HG03060 (cell line): ENCODE measurements around the gene MAPKBP1.
"Not testable (repeated sequence)": the region's sequence is repeated elsewhere in the genome, so short reads cannot be mapped to it uniquely, and the experiment has no call there.

Source experiments
- ATAC-seq: cut with Tn5 transposase; IDR thresholded peaks from one replicate; pipeline ENCODE4 v1.9.1; 2021; ENCODE audit warnings: low read depth, moderate number of reproducible peaks; ENCODE audit not compliant: unreplicated experiment

Gene MAPKBP1

DNA sequence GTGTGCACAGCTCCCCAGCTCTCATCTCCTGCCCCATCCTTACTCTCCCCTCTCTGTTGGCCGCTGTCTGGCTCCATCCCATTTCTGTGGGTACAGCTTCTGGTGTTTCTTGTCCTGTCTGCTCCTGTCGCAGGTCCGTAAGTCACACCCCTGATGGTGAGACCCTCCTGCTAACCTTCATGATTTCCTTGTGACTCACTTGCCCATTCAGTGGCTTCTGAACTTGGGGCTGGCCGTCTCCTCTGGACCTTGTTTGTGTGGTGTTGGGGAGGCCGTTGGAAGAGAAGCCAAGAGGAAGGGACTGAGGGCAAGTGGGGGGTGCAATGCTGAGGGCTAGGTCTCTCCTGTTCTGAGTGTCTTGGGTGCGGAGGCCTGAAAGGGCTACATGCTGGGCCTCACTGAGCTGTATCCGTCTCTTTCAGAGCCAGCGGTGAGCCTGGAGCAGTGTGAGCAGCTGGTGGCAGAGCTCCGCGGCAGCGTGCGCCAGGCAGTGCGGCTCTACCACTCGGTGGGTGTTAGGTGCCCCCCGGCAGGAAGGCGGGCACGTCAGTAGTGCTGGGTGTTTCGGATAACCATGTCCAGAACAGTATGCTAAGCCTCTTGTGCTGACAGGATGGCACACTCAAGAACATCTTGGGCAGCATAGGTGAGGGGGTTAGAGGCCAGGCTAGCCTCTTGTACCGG is 49.9 kb downstream of the MAPKBP1 start:
- no peak for ATAC-seq

DNA sequence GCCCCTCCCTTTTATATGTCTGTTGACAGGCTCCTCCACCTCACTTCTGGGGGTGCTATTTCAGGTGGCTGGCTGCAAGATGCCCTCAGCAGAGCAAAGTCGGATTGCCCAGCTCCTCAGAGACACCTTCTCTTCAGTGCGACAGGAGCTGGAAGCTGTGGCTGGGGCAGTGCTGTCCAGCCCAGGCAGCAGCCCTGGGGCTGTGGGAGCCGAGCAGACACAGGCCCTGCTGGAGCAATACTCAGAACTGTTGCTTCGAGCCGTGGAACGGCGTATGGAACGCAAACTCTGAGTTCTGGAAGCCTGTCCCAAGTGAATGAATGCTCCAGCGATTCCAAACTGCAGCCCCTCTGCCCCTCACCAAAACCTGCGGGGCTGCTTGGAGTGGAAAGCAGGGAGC is 50.9 kb downstream of the MAPKBP1 start:
- no peak for ATAC-seq

DNA sequence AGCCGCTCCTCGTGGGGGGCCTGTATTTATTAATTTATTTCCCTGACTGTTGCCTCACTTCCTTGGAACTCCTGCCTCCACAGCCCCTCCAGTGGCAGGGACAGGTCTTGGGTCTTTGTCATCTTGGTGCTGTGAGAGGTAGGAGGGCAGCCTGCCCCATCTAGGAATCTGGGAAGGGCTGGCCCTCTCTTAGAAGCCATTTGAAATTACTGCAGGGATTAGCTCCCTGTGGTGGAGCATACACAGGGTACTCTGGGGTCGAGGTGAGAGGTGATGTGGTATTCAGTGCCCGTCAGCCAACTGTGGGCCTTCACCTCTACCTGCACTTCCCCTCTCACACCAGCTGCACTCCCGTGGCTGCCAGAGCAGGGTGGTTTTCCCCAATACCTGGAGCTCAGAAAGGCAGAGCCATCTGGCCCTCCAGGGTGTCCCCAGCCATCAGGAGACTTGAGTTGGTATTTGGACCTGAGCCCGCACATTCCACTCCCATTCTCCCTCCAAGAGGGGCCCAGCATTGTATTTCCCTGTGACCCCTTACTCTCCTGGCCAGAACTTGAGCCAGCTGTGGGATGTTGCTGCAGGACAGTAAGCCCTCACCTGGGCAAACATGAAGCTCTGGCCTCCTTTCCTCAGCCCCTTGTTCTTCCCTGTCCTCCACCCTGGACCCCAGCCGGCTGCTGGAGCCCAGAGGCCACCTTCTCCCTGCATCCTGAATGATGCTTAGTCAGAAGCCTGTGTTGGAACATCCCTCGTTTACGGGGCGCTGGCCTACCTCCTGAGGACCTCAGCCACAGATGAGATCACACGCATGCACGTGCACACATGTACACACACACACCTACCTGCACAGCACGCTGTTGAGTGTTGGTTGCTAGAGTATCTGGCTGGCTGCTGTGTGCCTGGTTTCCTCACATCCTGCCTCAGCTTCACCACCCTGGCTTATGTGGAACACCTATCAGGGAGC is 51.6 kb downstream of the MAPKBP1 start:
- no peak for ATAC-seq

DNA sequence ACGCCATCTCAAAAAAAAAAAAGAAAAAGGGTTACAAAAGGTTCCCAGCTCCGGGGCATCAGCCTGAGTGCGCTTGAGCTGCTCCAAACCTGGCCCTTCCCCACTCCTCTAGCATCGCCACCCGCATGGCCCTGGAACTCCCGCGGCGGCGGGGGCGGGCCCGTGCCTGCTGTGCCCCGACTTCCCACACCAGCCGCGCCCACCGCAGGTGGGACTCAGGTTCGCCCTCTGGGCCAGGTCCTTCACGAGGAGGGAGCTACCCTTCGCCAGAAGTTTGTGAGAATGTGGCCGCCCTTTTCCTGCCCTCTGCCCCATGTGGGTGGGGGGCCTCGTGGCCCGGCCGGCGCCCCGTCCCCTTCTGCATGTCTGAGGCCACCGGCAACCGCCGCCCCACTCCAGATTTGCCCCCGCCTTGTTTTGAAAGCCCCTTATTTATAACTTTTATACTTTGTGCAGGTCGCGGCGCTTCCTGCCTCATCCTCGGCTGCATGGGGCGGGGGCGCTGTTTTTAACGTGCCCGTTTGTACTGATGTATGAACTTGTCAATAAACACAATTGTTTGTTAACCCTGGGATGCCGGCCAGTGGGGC is 53.1 kb downstream of the MAPKBP1 start:
- no peak for ATAC-seq

DNA sequence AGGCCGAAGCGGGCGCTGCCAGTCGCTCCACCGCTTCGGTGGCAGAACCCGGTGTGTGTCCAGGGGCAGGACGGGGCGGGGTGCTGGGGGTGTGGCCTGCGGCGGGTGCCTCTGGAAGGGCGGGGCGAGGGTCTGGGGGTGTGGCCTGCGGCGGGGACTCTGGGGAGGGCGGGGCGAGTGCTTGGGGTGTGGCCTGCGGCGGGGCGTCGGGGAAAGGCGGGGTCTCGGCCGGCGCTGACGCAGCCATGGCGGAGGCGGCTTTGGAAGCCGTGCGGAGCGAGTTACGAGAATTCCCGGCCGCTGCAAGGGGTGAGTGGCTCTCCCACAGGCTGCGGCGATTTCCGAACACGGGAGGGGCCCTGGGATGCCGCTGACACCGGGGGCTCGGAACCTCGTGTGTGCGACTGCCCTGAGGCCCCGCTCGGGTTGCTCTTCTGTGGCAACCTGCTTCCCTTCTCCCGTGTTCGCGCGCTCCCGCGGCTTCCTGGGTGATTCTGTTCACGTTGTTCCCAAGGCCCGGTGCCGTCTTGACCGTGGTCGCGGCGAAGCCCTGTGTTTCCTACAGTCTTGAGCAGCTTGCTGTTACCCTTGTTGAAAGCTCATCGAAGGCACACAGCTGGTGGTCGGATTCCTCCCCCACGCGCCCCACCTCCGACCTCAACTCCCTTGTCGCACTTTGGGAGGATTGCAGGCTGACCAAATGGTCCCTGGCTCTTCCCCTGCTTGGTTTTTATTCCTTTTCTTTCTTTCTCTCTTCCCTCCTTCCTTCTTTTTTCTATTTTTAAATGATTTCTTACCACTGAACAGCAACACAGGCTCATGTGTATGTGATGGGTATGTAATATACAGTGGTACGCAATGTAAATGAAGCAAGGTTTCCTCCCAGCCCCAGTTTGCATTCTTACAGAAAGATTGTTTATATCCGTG is 53.9 kb downstream of the MAPKBP1 start, which contains the start of gene JMJD7:
Gene JMJD7 (plus strand): TSS at position 213 of the 927 bp plus-strand sequence. CDS start 33 bp downstream, at position 246.
- peak; percentile 61 for ATAC-seq

DNA sequence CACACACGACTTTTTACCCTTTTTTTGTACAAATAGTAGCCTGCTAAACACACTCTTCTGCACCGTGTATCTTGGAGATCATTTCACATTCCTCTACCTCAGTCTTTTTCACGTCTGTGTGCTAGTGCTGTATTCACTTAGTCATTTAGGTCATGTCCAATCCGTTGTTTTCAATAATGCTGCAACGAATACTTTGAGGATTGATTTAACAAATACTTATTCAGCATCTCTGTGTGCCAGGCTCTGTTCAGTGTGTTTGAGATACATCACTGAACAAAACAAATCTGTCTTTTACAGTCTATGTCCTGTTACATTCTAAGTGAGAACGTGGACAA is 54.5 kb downstream of the MAPKBP1 start:
- no peak for ATAC-seq

DNA sequence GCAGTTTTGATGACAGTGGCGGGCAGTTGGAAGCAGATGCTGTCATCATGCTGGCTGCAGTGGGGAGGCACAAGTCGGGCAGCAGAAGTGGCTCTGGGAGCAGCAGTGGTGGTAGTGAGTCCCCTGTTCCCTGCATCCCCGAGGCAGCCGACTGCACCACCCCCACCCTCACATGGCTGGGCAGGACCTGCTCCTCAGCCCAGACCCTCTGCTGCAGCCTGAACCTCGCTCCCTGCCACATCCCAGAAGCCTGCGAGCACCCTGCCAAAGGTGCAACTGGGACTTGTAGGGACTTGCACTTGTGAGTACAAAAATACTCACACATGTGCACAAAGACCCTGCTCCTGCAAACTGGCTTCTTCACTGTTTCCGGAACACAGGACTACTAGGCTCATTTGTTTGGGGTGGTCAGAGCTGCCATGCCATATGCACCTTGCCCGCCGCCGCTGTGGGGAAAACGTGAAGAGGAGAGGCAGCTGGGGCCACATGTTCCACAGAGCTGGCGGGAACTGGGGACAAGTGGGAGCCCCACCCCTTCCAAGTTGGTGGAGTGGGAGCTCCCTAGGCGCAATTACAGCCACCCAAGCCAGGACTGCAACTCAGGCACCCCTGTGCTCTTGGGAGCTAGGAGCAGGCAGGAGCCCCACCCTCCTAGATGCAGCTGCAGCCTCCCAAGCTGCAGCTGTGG is 55.8 kb downstream of the MAPKBP1 start:
- ATAC-seq, result no peak

DNA sequence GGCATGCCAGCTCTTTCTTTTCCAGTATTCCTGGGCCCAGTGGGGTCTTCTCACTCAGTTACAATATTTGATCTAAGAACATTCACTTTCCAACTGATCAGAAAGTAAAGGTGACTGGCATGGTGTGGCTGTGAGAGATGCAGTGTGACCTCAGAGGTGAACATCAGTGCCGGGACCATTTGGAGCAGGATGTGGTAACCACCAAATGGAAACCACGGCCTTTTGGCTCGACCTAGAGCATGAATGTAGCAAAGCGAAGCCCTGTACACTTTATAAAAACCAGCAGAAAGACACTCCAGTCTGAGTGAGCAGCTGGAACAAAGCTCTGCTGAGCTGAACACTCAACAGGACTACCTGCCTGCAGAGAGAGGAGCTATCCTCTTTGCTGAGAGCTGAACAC is 57.0 kb downstream of the MAPKBP1 start:
- ATAC-seq, result not testable (repeated sequence)

DNA sequence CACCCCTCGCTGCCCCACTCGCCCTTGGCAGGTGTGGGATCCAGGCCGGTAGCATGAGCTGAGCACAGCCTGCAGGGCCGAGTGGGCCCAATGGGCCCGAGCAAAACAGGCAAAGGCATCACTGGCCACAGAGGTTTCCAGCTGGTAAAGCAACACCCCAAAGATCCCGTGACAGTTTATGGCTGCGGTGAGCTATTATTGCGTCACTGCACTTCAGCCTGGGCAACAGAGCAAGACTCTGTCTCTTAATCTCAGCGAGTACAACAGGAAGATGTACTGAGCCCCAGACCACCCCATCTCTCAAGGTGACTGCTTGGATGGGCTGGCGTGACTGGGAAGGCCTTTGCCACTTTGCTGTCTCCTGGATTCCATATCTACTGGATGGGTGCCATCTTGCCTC is 57.9 kb downstream of the MAPKBP1 start:
- ATAC-seq, result no peak

DNA sequence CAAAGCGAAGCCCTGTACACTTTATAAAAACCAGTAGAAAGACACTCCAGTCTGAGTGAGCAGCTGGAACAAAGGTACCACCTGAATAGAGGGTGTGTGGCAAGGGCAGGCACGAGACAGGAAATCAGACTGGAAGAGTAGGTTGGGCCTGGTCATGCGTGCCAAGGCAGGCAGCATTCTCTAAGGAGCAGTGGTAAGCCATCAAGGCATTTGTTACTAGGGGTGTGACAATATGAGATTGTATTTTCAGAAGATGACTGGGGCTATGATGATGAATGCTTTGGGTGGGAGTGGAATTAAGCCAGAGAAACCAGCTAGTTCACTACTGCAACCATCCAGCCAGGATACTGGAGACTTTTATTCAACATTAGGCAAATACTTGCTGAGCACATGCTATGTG is 58.6 kb downstream of the MAPKBP1 start:
- no peak for ATAC-seq

DNA sequence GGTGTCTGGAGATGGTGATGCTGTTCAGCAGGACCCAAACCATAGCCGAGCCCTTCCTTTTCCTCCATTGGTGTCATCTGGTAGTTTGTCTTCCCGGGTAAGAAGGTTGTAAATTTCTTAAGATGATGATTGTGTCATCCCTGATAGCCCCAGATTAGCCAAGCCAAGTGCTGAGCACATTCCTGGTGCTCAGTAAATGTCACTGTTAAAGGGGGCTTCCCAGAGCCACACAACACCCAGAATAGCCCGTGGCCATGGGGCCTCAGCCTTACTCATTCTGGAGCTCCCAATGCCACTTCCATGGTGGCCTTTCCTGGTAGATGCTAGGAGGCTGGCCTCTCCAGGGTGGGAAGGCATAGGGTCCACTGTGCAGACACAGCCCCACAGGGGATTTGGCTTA is 59.8 kb downstream of the MAPKBP1 start:
- ATAC-seq, result no peak

DNA sequence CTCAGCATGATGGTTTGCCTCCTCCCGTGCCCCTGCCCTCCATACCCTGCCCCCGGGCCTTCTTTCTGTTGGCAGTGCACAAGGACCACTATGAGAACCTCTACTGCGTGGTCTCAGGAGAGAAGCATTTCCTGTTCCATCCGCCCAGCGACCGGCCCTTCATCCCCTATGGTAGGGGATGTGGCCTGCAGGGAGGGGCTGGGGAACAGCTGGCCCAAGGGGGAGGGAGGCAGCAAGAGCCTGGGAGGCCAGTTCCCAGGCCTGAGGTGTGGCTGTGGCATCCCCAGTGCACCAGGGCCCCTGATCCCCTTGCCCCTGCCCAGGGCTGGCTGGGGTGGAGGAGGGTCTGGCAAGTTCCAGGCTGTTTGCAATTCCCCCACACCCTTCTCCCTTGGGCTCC is 61.8 kb downstream of the MAPKBP1 start:
- no peak for ATAC-seq

DNA sequence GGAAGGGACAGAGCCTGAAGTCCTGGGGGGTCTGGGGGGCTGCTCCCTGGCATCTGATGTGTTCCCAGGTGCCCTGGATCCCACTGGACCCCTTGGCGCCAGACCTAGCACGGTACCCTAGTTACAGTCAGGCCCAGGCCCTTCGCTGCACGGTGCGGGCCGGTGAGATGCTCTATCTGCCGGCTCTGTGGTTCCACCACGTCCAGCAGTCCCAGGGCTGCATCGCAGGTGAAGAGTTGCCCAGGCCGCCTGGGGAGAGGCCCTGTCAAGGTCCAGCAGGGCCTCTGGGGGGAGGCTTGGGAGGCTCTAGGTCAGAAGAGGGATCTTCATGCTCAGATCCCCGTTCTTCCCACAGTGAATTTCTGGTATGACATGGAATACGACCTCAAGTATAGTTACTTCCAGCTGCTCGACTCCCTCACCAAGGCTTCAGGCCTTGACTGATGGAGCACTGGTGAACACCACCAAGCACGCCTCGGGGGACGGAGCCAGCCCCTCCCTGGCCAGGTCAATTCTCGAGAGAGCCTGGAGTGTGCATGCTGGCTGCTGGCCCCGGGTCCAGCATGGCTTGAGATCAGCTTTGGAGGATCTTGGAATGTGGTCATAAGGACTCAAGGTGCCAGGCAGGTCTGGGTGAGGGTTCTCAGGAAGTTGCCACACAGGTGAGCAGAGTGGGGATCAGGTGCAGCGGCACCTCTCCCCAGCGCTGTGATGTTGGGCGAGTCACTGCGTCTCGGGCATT is 62.6 kb downstream of the MAPKBP1 start:
- no peak for ATAC-seq

DNA sequence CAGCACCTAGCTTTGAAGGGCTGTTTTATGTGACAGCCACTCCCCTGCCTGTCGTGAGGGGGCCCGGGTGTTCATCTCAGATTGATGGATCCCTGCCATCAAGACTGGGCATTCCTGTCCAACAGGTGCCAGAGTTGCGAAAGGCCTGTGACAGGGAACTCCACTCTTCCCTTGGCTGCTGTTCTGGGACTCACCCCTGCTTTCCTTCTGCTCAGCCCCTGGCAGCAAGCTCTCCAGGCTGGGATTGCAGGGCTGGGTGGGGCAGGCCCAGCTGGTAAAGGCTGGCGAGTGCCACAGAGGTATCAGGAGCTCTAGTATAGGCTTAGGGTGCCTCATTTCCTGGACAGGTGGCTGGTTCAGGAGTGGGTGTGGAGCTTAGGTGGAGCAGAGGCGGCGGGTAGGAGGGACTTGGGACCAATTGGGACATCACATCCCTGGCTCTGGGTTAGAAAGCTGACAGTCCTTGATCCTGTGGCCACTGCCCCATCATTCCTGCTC is 64.2 kb downstream of the MAPKBP1 start, which contains the start of gene PLA2G4B:
Gene PLA2G4B (plus strand): TSS at position 448 of the 498 bp plus-strand sequence. CDS start 67 bp downstream, outside the sequence.
- ATAC-seq, result no peak

DNA sequence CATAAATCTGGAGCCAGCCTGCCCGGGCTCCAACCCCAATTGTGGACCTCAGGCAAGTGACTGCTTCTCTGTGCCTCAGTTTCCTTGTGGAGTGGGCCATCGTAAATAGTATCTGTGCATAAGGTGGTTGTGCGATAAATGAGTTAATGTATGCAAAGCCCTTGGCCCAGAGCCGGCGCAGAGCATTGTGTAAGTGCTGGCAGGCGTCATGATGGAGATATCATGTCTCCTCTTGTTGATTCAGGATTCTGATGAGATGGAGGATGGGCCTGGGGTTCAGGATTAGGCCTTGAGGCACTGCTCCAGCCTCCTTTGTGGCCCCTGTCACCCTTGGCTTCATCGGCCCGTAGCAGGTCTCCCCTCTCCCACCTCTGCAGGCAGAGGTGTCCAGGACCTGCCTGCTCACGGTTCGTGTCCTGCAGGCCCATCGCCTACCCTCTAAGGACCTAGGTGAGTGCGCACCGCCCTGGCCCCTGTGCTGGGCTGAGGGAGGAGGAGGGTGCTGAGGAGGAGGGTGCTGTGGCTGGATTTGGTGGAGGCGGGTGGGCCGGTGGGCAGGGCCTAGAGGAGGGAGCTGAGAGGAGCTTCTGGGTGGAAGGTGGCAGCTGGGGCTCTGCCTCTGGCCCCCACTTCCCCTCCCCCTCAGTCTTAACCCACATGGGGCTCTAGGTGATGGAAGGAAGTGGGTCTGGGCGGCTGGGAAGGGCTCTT is 65.7 kb downstream of the MAPKBP1 start:
- no peak for ATAC-seq

DNA sequence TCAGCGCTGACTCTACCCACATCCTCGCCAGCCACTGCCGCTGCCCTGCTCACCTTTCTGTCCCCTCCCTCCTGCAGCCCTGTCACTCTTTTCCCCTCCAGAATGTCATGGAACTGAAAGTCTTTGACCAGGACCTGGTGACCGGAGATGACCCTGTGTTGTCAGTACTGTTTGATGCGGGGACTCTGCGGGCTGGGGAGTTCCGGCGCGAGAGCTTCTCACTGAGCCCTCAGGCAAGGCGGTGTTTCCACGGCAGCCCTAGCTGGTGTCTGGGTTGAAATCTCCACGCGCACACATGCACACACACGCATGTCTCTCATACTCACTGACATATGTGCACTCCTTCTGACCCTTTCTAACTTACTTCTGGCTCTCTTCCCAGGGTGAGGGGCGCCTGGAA is 66.4 kb downstream of the MAPKBP1 start:
- no peak for ATAC-seq

DNA sequence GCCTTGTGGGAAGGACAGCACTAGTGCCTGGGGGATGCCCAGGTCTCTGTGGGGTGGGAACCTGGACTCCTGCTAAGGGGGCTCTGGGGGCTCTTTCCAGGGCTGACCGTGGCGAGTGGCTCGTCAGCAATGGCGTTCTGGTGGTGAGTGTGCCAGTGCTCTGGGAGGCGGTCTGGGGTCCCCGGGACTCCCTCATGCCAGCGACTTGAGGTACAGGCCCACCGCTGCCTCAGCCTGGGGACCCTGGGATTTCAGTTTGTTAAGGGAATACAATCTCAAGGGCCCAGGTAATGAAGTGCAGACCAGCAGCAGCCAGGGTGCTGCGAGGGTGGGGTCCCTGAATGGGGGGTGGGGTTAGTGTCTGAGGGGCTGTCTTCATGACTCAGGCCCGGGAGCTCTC is 66.8 kb downstream of the MAPKBP1 start:
- ATAC-seq, result no peak

DNA sequence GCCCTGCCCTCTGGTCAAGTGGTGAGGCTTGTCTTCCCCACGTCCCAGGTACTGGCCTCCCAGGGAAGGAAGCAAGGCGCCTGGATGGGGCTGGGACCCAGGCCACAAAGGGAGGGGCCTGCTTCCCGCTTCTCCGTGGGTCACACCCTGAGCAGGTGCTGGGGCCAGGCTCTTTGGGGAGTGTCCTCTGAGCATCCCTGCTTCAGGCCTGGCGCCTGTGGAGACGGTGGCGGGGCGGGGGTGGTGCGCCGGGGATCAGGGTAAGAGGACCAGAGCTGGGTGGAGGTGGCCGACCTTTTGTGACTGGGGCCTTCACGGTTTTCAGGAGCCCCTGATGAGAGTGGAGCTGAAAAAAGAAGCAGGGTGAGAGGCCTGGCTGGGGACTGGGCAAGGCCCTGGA is 67.9 kb downstream of the MAPKBP1 start:
- no peak for ATAC-seq
